Prostate gland (tissue), 2 donors: ENCODE results near the gene COL16A1. TPM values are rescaled to one million over a fixed set of nuclear protein-coding genes. Genes with fewer than 3 reads are reported as not detected.

Source experiments
- DNase-seq: peaks from one replicate; pipeline ENCODE4 v3.0.0-alpha.2; 2019; ENCODE audit warnings: low spot score
- H3K27ac ChIP-seq, 2 donors: fragments of 200-600 bp; sonication (generic); 2 replicates each; pipeline ENCODE4 v1.5.1; 2017 to 2019
- H3K27me3 ChIP-seq: fragments of 200-600 bp; sonication (generic); replicated peaks from 2 replicates; pipeline ENCODE4 v1.5.1; 2019; ENCODE audit not compliant: insufficient read depth
- H3K36me3 ChIP-seq, 2 donors: fragments of 200-600 bp; sonication (generic); 1 replicate in 1 of 2; 2 replicates in 1 of 2; pipeline versions ENCODE4 v1.5.1 to v1.8.1; 2017 to 2019
- H3K4me1 ChIP-seq: fragments of 200-600 bp; sonication (generic); replicated peaks from 2 replicates; pipeline ENCODE4 v1.5.1; 2019
- H3K4me3 ChIP-seq, 2 donors: fragments of 200-600 bp; sonication (generic); 2 replicates each; pipeline ENCODE4 v1.5.1; 2017 to 2019
- H3K9me3 ChIP-seq: fragments of 200-600 bp; sonication (generic); 2 replicates; pipeline ENCODE4 v1.5.1; 2017
- POLR2A ChIP-seq: fragments of 450-650 bp; IDR thresholded peaks from one replicate; pipeline ENCODE4 v1.6.1; 2016; ENCODE audit warnings: antibody characterized with exemption, mild to moderate bottlenecking
- POLR2AphosphoS5 ChIP-seq: sonication (generic); formaldehyde crosslinking; IDR thresholded peaks from one replicate; pipeline ENCODE4 v1.6.1; 2017; ENCODE audit warnings: antibody characterized with exemption
- WGBS: methylation state at CpG from one replicate; pipeline ENCODE4 v1.1.5; 2018; 5-methylcytosine and 5-hydroxymethylcytosine counted together
- intact Hi-C: fragments of 100-400 bp; cut with DNase I; formaldehyde crosslinking; loops from one replicate; pipeline ENCODE4 v1.14.2; 2022
- total RNA-seq, 2 donors: library from RNA; depleted of rRNA; stranded (reverse); fragments of >200 nt; gene quantifications; one replicate each; pipeline ENCODE4 v1.1.0, GENCODE V29; 2016
- TF ChIP-seq, protein P1 (sequence below), 4 experiments: fragments of 200-600 bp in 2 of 4; fragments of 450-650 bp in 2 of 4; sonication (generic) in 2 of 4; IDR thresholded peaks; 1 replicate in 3 of 4; 2 replicates in 1 of 4; pipeline ENCODE4 v1.5.1; 2016 to 2019; ENCODE audit warnings: antibody characterized with exemption in 4 of 4, mild to moderate bottlenecking in 2 of 4, moderate library complexity in 2 of 4

COL16A1 gene
- total RNA-seq, 2 donors from 2014 or later = 45.3 to 89.4 TPM

DNA sequence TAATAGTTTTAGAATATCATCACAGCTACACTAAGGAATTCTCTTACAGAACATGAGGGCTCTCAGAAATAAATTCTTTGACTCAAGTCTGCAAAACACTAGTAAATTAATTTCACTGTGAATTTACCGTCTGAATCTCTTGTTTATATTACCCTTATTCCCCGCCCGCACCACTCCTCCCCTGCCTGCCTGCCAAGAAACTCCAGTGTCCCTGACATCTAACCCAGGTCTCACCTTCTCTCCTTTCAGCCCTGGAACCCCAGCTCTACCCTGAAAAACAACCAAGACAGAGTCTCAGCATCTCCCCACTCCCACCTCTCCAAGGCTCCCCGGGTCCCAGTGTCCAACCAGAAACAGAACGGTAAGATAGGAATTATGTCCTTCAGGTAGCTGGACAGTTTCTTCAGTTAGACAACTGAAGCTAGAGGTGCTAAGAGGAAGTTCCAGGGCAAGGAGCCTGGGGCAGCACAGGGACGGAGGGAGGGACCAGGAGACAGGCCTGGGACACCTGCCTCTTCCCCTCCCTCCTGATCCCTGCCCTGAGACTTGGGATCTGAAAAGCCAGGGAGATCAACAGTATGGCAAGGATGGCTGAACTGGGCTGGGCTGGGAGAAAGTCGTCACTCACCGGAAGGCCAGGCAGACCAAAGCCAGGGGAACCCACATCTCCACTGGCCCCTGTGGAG lies 15.4 kb downstream of the COL16A1 start:
- H3K4me3 ChIP-seq = no peak overlapping the region
- H3K4me1 ChIP-seq = no peaks in the 10 kb centered on the region
- H3K36me3 ChIP-seq = no peaks in the 10 kb centered on the region
- TF ChIP-seq, protein P1, sequence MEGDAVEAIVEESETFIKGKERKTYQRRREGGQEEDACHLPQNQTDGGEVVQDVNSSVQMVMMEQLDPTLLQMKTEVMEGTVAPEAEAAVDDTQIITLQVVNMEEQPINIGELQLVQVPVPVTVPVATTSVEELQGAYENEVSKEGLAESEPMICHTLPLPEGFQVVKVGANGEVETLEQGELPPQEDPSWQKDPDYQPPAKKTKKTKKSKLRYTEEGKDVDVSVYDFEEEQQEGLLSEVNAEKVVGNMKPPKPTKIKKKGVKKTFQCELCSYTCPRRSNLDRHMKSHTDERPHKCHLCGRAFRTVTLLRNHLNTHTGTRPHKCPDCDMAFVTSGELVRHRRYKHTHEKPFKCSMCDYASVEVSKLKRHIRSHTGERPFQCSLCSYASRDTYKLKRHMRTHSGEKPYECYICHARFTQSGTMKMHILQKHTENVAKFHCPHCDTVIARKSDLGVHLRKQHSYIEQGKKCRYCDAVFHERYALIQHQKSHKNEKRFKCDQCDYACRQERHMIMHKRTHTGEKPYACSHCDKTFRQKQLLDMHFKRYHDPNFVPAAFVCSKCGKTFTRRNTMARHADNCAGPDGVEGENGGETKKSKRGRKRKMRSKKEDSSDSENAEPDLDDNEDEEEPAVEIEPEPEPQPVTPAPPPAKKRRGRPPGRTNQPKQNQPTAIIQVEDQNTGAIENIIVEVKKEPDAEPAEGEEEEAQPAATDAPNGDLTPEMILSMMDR (IDR thresholded peaks at IDR 0.05) = no peak
- TF ChIP-seq POLR2AphosphoS5 = no peak
- TF ChIP-seq POLR2A = no peak
- peak overlapping the region in 1 of 2 donors; percentile 24 for H3K27ac ChIP-seq
- 33% methylated on average over 8 of the region's 8 CpGs for WGBS
- DNase-seq = no peak
- no peaks in the 10 kb centered on the region for H3K27me3 ChIP-seq
- intact Hi-C loops = no loop called here
- H3K9me3 ChIP-seq = no peaks in the 10 kb centered on the region

DNA sequence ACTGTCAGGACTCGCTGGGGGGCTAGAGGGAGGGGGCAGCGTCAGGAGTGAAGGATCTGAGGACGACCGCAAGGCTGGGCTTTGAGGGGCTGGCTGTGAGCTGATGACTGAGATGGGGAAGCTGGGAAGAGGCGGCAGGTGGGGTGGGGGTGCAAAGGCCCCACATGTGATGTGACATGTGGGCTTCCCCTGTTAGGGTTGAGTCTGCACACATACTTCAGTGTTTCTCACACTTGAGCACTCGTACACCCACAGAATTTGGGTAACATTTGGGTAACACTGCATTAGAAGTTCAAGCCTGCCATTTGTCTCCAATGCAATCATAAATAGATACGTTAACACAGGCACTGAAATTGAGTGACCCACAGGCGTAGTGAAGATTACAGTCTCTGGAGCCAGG lies 16.2 kb downstream of the COL16A1 start:
- no peak for DNase-seq
- H3K36me3 ChIP-seq = no peaks in the 10 kb centered on the region
- H3K27ac ChIP-seq = no peak overlapping the region
- intact Hi-C loops = no loop called here
- H3K4me1 ChIP-seq = no peaks in the 10 kb centered on the region
- H3K27me3 ChIP-seq = no peaks in the 10 kb centered on the region
- WGBS = 69% methylated on average over 8 of the region's 8 CpGs
- H3K4me3 ChIP-seq = no peak overlapping the region
- TF ChIP-seq, protein P1 (IDR thresholded peaks at IDR 0.05) = no peak
- TF ChIP-seq POLR2A (no peak), POLR2AphosphoS5 (no peak)
- no peaks in the 10 kb centered on the region for H3K9me3 ChIP-seq

DNA sequence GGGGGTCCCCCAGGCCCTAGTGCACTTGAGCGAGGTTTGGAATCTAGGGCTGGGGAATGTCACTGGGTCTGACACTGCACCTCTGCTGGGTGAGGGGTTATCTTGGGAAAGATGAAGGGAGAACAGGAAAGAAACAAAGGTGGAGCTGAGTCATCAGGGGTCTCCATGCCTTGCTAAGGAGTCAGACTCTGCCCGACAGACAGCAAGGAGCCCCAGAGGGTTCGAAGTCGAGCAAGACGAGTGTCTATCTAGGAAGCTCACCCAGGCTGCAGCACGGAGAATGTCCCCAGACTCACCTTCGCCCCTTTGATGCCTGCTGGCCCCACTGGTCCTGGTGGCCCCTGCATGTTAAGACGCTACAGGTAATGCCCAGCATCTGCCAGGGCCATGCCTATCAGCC lies 18.0 kb downstream of the COL16A1 start:
- Histone ChIP-seq H3K9me3 (no peaks in the 10 kb centered on the region), H3K4me1 (no peaks in the 10 kb centered on the region), H3K27me3 (no peaks in the 10 kb centered on the region), H3K4me3 (no peak overlapping the region), H3K27ac (no peak overlapping the region), H3K36me3 (no peaks in the 10 kb centered on the region)
- WGBS = 79% methylated on average over 8 of the region's 8 CpGs
- DNase-seq = no peak
- TF ChIP-seq POLR2AphosphoS5 (no peak), POLR2A (no peak)
- TF ChIP-seq, protein P1 (IDR thresholded peaks at IDR 0.05) = no peak
- intact Hi-C loops = no loop called here

DNA sequence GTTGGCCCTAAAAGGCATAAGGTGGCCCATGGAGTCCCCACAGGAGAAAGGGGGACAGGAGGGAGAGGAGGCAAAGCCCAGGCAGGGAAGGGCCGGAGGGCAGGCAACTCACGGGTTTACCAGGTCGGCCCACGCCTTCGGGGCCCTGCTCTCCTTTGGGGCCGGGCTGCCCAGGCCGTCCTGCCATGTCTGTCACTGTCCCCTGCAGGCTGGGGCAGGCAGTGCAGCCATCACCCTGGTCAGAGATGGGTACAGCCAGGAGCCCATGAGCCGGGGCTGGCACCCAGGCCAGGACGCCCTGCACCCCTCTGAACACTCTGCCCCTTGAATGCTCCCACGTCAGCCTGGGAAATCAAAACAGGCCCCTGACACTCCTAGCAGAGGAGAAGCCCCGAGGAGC lies 19.8 kb downstream of the COL16A1 start:
- intact Hi-C loops = no loop called here
- TF ChIP-seq POLR2AphosphoS5 (no peak), POLR2A (no peak)
- TF ChIP-seq, protein P1 (IDR thresholded peaks at IDR 0.05) = peak in 1 of 4 experiments; percentile 22
- Histone ChIP-seq H3K4me1 (no peaks in the 10 kb centered on the region), H3K9me3 (no peaks in the 10 kb centered on the region), H3K27ac (no peak overlapping the region), H3K4me3 (no peak overlapping the region), H3K27me3 (no peaks in the 10 kb centered on the region), H3K36me3 (no peaks in the 10 kb centered on the region)
- DNase-seq = no peak
- 81% methylated on average over 11 of the region's 11 CpGs for WGBS

DNA sequence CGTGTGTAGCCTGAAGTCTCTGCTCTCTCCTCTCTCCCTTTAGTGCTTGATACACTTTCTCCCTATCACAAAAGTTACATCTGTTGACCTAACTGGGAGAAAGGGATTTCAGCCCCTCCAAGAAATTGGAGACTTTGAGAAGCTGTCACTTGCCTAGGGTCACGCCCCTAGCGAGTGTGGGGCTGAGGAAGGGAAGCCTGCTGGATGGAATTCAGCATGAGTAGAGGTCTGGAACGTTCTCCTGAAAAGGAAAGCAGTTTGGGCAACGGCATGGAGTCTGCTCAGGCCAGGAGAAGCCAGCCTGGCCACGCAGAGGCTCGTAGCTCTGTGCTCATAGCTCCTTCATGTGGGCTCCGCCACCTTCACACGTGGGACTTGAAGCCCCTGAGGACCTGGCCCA lies 22.4 kb downstream of the COL16A1 start:
- H3K4me3 ChIP-seq = no peak overlapping the region
- peak overlapping the region in 1 of 2 donors; percentile 8 for H3K27ac ChIP-seq
- H3K4me1 ChIP-seq = no peaks in the 10 kb centered on the region
- TF ChIP-seq POLR2AphosphoS5 = no peak
- TF ChIP-seq POLR2A = no peak
- TF ChIP-seq, protein P1 (IDR thresholded peaks at IDR 0.05) = no peak
- no peaks in the 10 kb centered on the region for H3K27me3 ChIP-seq
- H3K36me3 ChIP-seq = no peaks in the 10 kb centered on the region
- 59% methylated on average over 9 of the region's 9 CpGs for WGBS
- intact Hi-C loops = no loop called here
- no peak for DNase-seq
- H3K9me3 ChIP-seq = no peaks in the 10 kb centered on the region
